ENCODE measurements around the gene TNRC6C. TPM values are rescaled to one million over a fixed set of nuclear protein-coding genes. Genes with fewer than 3 reads are reported as not detected.

Gene TNRC6C
- total and polyA plus RNA-seq, 2 of the 13 experiments (the other 11 are each of a cell fraction or from before 2014, with no cell fraction given): 0.66 to 4.9 TPM

- TF ChIP-seq KIAA2018 (CRISPR knock-in tag; IDR thresholded peaks at IDR 0.05; ENCODE audit: borderline replicate concordance) (no peak), ZNF775 (CRISPR knock-in tag; IDR thresholded peaks at IDR 0.05; ENCODE audit: borderline replicate concordance) (no peak), ZNF33A (CRISPR knock-in tag; IDR thresholded peaks at IDR 0.05; ENCODE audit: borderline replicate concordance) (no peak), ZFP36L1 (CRISPR knock-in tag; IDR thresholded peaks at IDR 0.05) (no peak), XBP1 (CRISPR knock-in tag; IDR thresholded peaks at IDR 0.05) (no peak), CREB3 (CRISPR knock-in tag; IDR thresholded peaks at IDR 0.05) (no peak), DPF2 (CRISPR knock-in tag; IDR thresholded peaks at IDR 0.05; ENCODE audit: borderline replicate concordance, low read depth) (peak; percentile 56), HNF4A (CRISPR knock-in tag; IDR thresholded peaks at IDR 0.05) (peak; percentile 53), KLF6 (CRISPR knock-in tag; IDR thresholded peaks at IDR 0.05) (no peak), ZFY (CRISPR knock-in tag; IDR thresholded peaks at IDR 0.05) (no peak), HNRNPUL1 (IDR thresholded peaks at IDR 0.05; ENCODE audit: low read depth, low read length) (no peak), PREB (CRISPR knock-in tag; IDR thresholded peaks at IDR 0.05) (no peak), NFKBIZ (CRISPR knock-in tag; IDR thresholded peaks at IDR 0.05) (no peak), PRMT3 (CRISPR knock-in tag; IDR thresholded peaks at IDR 0.05; ENCODE audit: borderline replicate concordance, low read depth) (no peak), ZNF891 (CRISPR knock-in tag; IDR thresholded peaks at IDR 0.05) (peak; percentile 4; the same call in 1 of the 2 replicates), EP300 (IDR thresholded peaks at IDR 0.05; ENCODE audit: low read depth in 2 of 2, low read length in 2 of 2) (no peak), EP300 (CRISPR knock-in tag; IDR thresholded peaks at IDR 0.05; ENCODE audit: borderline replicate concordance) (no peak), ZSCAN12 (CRISPR knock-in tag; IDR thresholded peaks at IDR 0.05) (no peak), ZSCAN25 (CRISPR knock-in tag; IDR thresholded peaks at IDR 0.05) (peak; percentile 99), THAP11 (CRISPR knock-in tag; IDR thresholded peaks at IDR 0.05) (peak; percentile 26; the same call in 1 of the 2 replicates)
Observed at GRCh38 chr17:78117027-78117981, 158.8 kb downstream of the TNRC6C start (continued).
